ENCODE results near the gene PACRG.

DNA sequence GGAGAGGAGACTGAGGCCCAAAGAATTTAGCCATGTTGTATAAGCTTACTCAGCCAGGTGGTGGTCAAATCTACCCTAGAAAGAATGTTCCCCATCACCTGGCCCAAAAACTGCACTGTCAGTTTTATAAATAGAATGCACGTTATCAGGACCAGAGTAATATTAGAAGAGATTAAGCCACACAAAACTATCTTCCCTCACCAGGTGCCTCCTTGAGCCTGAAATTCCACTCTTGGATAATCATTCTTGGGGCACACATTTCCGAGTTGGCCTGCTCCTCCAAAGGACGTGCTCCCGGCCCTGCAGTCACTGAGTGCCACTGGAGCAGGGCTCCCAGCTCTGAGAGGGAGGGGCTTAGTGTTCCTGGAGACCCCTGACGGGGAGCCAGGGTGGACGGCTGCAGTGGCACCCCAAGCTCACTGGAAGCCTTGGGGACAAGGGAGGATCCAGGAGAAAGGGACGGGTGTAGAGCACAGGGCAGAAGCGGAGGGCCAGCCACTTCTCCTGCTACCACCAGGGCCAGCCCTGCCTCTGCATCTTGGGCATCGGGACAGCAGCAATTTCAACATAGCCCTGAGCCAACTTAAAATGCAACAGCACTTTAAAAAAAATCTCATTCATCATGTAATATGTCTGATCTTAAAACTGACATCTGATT, 525.9 kb downstream of the PACRG start:
- TF ChIP-seq, protein P1, sequence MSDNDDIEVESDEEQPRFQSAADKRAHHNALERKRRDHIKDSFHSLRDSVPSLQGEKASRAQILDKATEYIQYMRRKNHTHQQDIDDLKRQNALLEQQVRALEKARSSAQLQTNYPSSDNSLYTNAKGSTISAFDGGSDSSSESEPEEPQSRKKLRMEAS (IDR thresholded peaks at IDR 0.05): no peak
- TF ChIP-seq TAF1 (IDR thresholded peaks at IDR 0.05; ENCODE audit: low read depth): no peak
- TF ChIP-seq TCF12 (IDR thresholded peaks at IDR 0.05; ENCODE audit: low read depth): no peak
- no peak for TF ChIP-seq YY1 (IDR thresholded peaks at IDR 0.05; ENCODE audit: low read depth)
- TF ChIP-seq CEBPB (IDR thresholded peaks at IDR 0.05): no peak
- TF ChIP-seq EP300 (IDR thresholded peaks at IDR 0.05; ENCODE audit: borderline replicate concordance): no peak
- TF ChIP-seq CREB1 (IDR thresholded peaks at IDR 0.05; ENCODE audit: low read depth): no peak
- TF ChIP-seq FOXM1 (IDR thresholded peaks at IDR 0.05; ENCODE audit: borderline replicate concordance, low read depth): no peak
- no peak for TF ChIP-seq EGR1 (IDR thresholded peaks at IDR 0.05)
- TF ChIP-seq RAD21 (IDR thresholded peaks at IDR 0.05; ENCODE audit: low read depth): no peak
- TF ChIP-seq, protein P2, sequence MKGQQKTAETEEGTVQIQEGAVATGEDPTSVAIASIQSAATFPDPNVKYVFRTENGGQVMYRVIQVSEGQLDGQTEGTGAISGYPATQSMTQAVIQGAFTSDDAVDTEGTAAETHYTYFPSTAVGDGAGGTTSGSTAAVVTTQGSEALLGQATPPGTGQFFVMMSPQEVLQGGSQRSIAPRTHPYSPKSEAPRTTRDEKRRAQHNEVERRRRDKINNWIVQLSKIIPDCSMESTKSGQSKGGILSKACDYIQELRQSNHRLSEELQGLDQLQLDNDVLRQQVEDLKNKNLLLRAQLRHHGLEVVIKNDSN (IDR thresholded peaks at IDR 0.05): no peak
- TF ChIP-seq TEAD4 (IDR thresholded peaks at IDR 0.05): no peak

All from Ishikawa (cell line).